Measurements from ENCODE around the gene CFAP65. TPM values are rescaled to one million over a fixed set of nuclear protein-coding genes. Genes with fewer than 3 reads are reported as not detected.

The CFAP65 gene
- total RNA-seq, 1 experiment from 2014 or later, result not detected

DNA sequence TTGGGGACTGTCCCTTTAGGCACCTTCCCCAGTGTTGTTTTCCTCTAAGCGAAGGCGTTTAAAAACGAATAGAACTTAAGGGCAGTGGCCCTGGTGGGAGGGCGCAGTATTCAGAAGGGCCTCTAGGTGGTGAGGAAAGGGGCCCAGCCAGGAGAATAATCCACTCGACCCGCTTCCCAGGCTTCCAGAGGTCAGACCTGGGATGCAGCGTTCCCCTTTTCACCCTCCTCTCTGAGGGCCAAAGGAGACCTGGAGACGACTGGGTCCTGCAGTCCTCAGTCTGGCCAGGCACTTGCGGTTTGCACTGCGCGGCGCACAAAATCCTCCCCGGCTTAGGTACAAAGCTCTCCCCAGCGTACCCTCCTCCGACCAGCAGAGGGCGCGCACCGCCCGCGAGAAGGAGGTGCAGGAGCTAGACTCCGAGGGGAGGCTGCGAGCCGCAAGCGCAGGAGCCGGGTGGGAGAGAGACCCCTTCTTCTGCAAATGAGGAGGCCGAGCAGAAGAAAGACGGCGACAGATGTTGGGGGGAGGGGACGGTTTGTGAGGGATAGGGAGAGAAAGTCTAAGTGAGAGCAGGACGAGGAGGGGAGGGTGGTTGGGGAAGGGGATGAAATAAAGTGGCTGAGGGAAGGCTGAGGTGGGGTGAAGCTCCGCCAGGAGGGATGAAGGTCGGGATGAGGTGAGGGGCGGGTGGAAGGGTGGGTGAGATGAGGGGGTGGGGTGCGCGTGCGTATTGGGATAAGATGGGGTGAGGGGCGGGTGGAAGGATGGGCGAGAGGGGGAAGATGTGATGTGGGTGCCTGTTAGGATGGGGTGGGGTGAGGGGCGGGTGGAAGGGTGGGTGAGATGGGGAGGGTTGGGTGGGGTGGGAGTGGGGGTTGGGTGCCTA, 61.2 kb downstream of the CFAP65 start:
- Histone ChIP-seq H2AFZ (ENCODE audit: low read length) (peak overlapping the region; percentile 79; the same call in 1 of the 2 replicates), H3K9ac (ENCODE audit: low read length) (peak overlapping the region; percentile 57), H4K20me1 (ENCODE audit: insufficient read depth, low read depth, low read length) (no peaks in the 10 kb centered on the region), H3K4me3 (ENCODE audit: low read length) (peak overlapping the region; percentile 57; the same call in 1 of the 2 replicates), H3K79me2 (ENCODE audit: low read length) (no peaks in the 10 kb centered on the region), H3K9me2 (replicated peaks; ENCODE audit: insufficient read depth, low read length) (no peaks in the 10 kb centered on the region), H3K9me3 (ENCODE audit: low read length) (no peaks in the 10 kb centered on the region), H3K36me3 (ENCODE audit: insufficient read depth, low read length) (no peaks in the 10 kb centered on the region), H3K27me3 (ENCODE audit: low read length) (no peaks in the 10 kb centered on the region), H3K4me1 (ENCODE audit: low read length) (peaks cover 9% of the 10 kb centered on the region), H3K4me2 (ENCODE audit: low read depth, low read length, poor library complexity, severe bottlenecking) (peak overlapping the region; percentile 62), H3K27ac (ENCODE audit: low read length) (no peak overlapping the region)
- DNase-seq, result peak; percentile 95

DNA sequence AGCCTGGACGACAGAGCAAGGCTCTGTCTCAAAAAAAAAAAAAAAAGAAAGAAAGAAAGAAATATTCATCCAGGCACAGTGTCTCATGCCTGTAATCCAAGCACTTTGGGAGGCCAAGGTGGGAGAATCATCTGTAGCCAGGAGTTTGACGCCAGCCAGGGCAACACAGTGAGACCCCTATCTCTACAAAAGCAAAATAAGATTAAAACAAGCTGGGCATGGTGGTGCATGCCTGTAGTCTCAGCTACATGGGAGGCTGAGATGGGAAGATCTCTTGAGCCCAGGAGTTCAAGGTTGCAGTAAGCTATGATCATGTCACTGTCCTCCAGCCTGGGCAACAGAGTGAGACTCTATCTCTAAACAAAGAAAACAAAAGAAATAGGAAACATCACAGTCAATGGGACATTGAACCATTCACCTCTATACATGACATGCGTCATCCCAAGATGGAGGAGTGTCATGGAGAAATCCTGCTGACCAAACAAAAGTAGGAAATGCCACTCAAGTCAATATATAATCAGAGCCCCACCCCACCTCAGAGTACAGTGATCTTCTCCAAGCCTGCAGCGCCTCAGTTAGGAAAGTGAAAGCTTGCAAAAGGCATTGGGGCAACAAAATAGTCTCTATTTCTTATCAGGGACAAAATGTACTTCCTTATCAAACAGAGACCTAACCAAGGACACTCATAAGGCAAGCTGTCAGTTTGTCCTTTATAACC, 66.1 kb downstream of the CFAP65 start:
- no peaks in the 10 kb centered on the region for H3K36me3 ChIP-seq (ENCODE audit: insufficient read depth, low read length)
- H3K9me2 ChIP-seq (replicated peaks; ENCODE audit: insufficient read depth, low read length), result no peaks in the 10 kb centered on the region
- no peak overlapping the region for H2AFZ ChIP-seq (ENCODE audit: low read length)
- H3K4me3 ChIP-seq (ENCODE audit: low read length), result no peak overlapping the region
- no peak overlapping the region for H3K4me2 ChIP-seq (ENCODE audit: low read depth, low read length, poor library complexity, severe bottlenecking)
- H4K20me1 ChIP-seq (ENCODE audit: insufficient read depth, low read depth, low read length), result no peaks in the 10 kb centered on the region
- no peak overlapping the region for H3K9ac ChIP-seq (ENCODE audit: low read length)
- H3K9me3 ChIP-seq (ENCODE audit: low read length), result no peaks in the 10 kb centered on the region
- no peak overlapping the region for H3K27ac ChIP-seq (ENCODE audit: low read length)
- no peaks in the 10 kb centered on the region for H3K79me2 ChIP-seq (ENCODE audit: low read length)
- no peak for DNase-seq
- peaks cover 5% of the 10 kb centered on the region; the same call in 1 of the 2 replicates for H3K4me1 ChIP-seq (ENCODE audit: low read length)
- no peaks in the 10 kb centered on the region for H3K27me3 ChIP-seq (ENCODE audit: low read length)

DNA sequence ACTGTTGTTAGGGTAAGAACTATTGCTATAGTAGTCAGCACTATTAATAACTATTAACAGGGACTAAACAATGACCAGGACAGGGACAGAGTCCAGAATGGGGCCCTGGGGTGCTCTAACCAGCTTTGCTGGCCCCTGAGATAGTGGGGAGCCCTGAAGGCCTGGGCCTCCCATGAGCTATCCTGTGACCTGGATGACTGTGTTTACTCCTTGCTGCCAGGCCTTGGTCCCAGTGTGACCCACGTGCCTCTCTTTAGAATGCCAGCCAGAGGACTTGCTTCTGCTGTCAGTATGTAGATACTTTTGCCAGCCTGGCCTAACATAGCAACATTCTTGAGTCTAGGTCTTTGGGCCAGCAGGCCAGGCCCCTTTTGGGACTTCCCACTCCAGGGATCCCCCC, 70.4 kb downstream of the CFAP65 start:
- Histone ChIP-seq H3K4me3 (ENCODE audit: low read length) (no peak overlapping the region), H3K79me2 (ENCODE audit: low read length) (no peaks in the 10 kb centered on the region), H3K4me2 (ENCODE audit: low read depth, low read length, poor library complexity, severe bottlenecking) (no peak overlapping the region), H3K4me1 (ENCODE audit: low read length) (no peaks in the 10 kb centered on the region), H3K9me3 (ENCODE audit: low read length) (no peaks in the 10 kb centered on the region), H3K36me3 (ENCODE audit: insufficient read depth, low read length) (no peaks in the 10 kb centered on the region), H3K9ac (ENCODE audit: low read length) (no peak overlapping the region), H2AFZ (ENCODE audit: low read length) (no peak overlapping the region), H4K20me1 (ENCODE audit: insufficient read depth, low read depth, low read length) (no peaks in the 10 kb centered on the region), H3K27ac (ENCODE audit: low read length) (no peak overlapping the region), H3K27me3 (ENCODE audit: low read length) (no peaks in the 10 kb centered on the region), H3K9me2 (replicated peaks; ENCODE audit: insufficient read depth, low read length) (no peaks in the 10 kb centered on the region)
- no peak for DNase-seq

DNA sequence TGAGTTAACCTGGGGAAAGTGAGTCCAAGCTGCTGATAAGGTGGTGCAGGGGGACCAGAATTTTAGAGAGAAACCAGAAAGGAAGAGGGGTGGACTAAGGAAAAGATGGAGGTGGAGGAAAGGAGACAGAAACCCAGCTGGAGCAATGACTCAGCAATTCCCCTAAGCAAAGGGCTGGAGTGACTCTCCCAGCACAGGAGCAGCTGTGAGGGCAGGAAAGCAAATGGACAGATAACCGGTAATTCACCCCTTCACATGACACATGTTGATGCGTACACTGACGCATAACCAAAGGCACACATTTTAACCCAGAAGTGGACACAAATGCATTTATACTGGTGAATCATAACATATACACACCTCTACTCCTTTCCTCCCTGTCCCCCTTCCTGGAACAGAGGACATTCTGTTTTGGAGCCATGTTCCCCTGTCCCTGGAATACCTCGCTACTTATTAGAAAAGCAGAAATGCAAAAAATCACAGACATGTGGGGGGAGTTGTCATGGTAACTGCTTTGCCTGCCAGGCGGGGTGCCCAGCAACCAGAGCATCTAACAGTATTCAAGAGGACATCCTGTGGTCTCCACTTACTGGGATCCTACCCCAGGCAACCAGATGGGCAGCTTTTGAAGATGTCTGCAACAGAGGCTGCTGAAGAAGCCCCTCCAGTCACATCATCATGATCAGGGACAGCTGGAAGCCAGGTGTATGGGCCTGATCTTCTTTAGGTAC, 77.1 kb downstream of the CFAP65 start:
- Histone ChIP-seq H3K27me3 (ENCODE audit: low read length) (no peaks in the 10 kb centered on the region), H3K4me1 (ENCODE audit: low read length) (peaks cover 17% of the 10 kb centered on the region), H3K36me3 (ENCODE audit: insufficient read depth, low read length) (no peaks in the 10 kb centered on the region), H3K4me3 (ENCODE audit: low read length) (no peak overlapping the region), H3K9me2 (replicated peaks; ENCODE audit: insufficient read depth, low read length) (no peaks in the 10 kb centered on the region), H3K79me2 (ENCODE audit: low read length) (no peaks in the 10 kb centered on the region), H3K4me2 (ENCODE audit: low read depth, low read length, poor library complexity, severe bottlenecking) (peak overlapping the region; percentile 36), H4K20me1 (ENCODE audit: insufficient read depth, low read depth, low read length) (no peaks in the 10 kb centered on the region), H3K27ac (ENCODE audit: low read length) (no peak overlapping the region), H2AFZ (ENCODE audit: low read length) (no peak overlapping the region), H3K9me3 (ENCODE audit: low read length) (no peaks in the 10 kb centered on the region), H3K9ac (ENCODE audit: low read length) (no peak overlapping the region)
- DNase-seq, result peak; percentile 81

DNA sequence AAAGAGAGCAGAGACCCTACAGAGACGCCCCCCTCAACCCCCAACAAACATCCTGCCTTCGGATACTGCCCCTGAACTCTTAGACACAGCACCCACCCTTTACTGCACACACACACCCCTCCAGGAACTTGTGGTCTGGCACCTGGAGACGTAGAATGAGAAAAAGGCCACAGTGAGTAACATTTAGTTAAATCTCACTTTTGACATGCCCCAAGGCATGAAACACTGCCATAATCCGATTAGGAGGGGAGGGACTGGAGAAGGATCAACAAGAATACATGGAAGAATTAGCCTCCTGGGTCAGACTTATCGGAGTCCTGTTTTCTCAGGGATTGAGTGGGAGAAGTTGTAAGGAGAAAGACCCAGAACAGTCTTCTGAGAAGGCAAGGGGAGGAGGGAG, 77.7 kb downstream of the CFAP65 start:
- peaks cover 23% of the 10 kb centered on the region for H3K4me1 ChIP-seq (ENCODE audit: low read length)
- H3K4me2 ChIP-seq (ENCODE audit: low read depth, low read length, poor library complexity, severe bottlenecking), result no peak overlapping the region
- no peak overlapping the region for H3K4me3 ChIP-seq (ENCODE audit: low read length)
- no peaks in the 10 kb centered on the region for H3K36me3 ChIP-seq (ENCODE audit: insufficient read depth, low read length)
- H3K9me3 ChIP-seq (ENCODE audit: low read length), result no peaks in the 10 kb centered on the region
- no peak overlapping the region for H3K9ac ChIP-seq (ENCODE audit: low read length)
- no peaks in the 10 kb centered on the region for H3K79me2 ChIP-seq (ENCODE audit: low read length)
- no peak overlapping the region for H2AFZ ChIP-seq (ENCODE audit: low read length)
- no peaks in the 10 kb centered on the region for H3K27me3 ChIP-seq (ENCODE audit: low read length)
- H4K20me1 ChIP-seq (ENCODE audit: insufficient read depth, low read depth, low read length), result no peaks in the 10 kb centered on the region
- no peaks in the 10 kb centered on the region for H3K9me2 ChIP-seq (replicated peaks; ENCODE audit: insufficient read depth, low read length)
- DNase-seq, result no peak
- H3K27ac ChIP-seq (ENCODE audit: low read length), result no peak overlapping the region

DNA sequence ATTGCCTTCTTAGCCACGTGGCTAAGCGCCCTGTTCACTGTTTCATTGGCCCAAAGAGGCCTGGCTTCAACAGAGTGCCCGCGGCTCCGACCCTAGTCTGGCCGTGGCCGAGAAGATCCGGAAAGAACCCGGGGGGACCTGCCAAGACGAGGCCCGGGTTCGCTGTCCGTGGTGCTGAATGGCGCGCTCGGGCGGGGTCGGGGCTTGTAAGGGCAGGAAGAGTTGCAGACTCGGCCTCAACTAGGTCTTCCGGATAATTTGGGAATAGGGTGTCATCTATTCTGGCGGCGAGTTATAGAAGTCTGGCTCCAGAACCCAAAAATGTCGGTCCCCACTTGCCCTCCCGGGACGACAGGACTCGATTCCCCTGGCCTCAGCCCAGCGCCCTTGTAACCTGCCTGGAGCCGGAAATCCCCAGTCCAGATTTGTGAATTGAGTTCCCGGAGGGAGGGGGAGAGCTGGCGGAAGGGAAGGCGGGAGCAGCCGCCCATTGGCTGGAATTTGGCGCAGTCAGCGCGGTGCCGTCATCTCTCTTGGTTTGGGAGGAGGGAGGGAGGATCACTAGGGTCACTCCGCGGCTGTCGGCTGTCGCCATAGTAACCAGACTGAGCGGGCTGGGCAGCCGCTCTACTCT, 78.3 kb downstream of the CFAP65 start:
- Histone ChIP-seq H3K27ac (ENCODE audit: low read length) (no peak overlapping the region), H3K9me2 (replicated peaks; ENCODE audit: insufficient read depth, low read length) (no peaks in the 10 kb centered on the region), H3K4me1 (ENCODE audit: low read length) (peaks cover 24% of the 10 kb centered on the region), H3K9me3 (ENCODE audit: low read length) (no peaks in the 10 kb centered on the region), H3K79me2 (ENCODE audit: low read length) (no peaks in the 10 kb centered on the region), H3K27me3 (ENCODE audit: low read length) (no peaks in the 10 kb centered on the region), H3K4me2 (ENCODE audit: low read depth, low read length, poor library complexity, severe bottlenecking) (no peak overlapping the region), H3K36me3 (ENCODE audit: insufficient read depth, low read length) (no peaks in the 10 kb centered on the region), H3K9ac (ENCODE audit: low read length) (no peak overlapping the region), H4K20me1 (ENCODE audit: insufficient read depth, low read depth, low read length) (no peaks in the 10 kb centered on the region), H3K4me3 (ENCODE audit: low read length) (no peak overlapping the region), H2AFZ (ENCODE audit: low read length) (no peak overlapping the region)
- DNase-seq, result peak; percentile 56

DNA sequence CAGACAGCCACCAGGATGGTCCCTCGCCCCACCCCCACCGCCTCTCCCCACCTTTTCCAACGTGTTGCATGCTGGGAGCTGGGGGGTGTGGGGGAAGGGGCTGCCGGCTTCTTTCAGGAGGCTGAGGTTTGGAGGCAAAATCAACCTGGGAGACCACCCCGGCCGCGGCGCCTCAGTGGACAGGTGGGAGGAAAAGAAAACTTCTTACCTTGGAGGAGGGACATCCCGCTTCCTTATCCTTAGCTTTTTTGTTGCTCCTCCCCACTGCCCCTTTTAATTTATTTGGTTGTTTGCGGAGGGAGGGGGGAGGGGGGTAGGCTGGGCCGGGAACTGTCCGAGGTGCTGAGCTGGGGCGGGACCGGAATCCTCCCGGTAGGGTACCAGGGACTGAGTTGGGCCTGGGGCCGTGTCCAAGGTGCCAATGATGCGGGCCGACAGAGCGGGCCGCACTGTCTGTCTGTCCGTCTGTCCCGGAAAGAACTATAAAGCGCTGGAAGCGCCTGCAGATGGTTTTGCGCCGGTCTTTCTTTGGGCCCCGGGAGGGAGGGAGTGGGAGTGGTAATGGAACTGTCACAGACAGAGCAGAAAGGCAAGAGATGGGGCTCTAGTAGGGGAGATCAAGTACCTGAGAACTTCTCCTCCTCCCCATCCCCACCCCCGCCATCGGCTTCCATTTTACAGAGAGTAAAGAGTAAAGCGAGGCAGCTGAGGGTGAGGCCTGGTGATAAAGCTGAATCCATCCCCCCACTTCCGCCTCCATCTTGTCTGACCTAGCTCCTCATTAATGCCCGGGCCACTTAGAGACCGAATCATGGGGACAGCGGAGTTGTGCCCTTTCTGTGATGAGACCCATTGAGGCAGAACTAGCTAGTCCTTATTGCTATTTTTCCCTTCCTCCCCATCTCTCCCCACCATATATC, 79.4 kb downstream of the CFAP65 start:
- Histone ChIP-seq H3K27ac (ENCODE audit: low read length) (no peak overlapping the region), H3K36me3 (ENCODE audit: insufficient read depth, low read length) (no peaks in the 10 kb centered on the region), H3K79me2 (ENCODE audit: low read length) (no peaks in the 10 kb centered on the region), H3K4me1 (ENCODE audit: low read length) (peaks cover 24% of the 10 kb centered on the region), H3K9me2 (replicated peaks; ENCODE audit: insufficient read depth, low read length) (no peaks in the 10 kb centered on the region), H3K9me3 (ENCODE audit: low read length) (no peaks in the 10 kb centered on the region), H2AFZ (ENCODE audit: low read length) (no peak overlapping the region), H3K9ac (ENCODE audit: low read length) (no peak overlapping the region), H3K4me2 (ENCODE audit: low read depth, low read length, poor library complexity, severe bottlenecking) (no peak overlapping the region), H4K20me1 (ENCODE audit: insufficient read depth, low read depth, low read length) (no peaks in the 10 kb centered on the region), H3K4me3 (ENCODE audit: low read length) (no peak overlapping the region), H3K27me3 (ENCODE audit: low read length) (no peaks in the 10 kb centered on the region)
- no peak for DNase-seq
